HepG2 (cell line): ENCODE results near the gene FANCG. TPM values are rescaled to one million over a fixed set of nuclear protein-coding genes. Genes with fewer than 3 reads are reported as not detected.
A peak's percentile ranks its signal among the peaks of the same experiment; 100 is the strongest.

Experiments
- ATF2 ChIP-seq: sonication (generic); formaldehyde crosslinking; IDR thresholded peaks from 2 replicates; pipeline ENCODE4 v1.4.0; 2020; ENCODE audit warnings: missing genetic modification reagents
- ETS1 ChIP-seq: sonication (generic); formaldehyde crosslinking; IDR thresholded peaks from 2 replicates; pipeline ENCODE4 v1.4.0; 2020; ENCODE audit warnings: missing genetic modification reagents
- GATAD1 ChIP-seq: IDR thresholded peaks from 2 replicates; pipeline ENCODE4 v1.6.1; 2016; ENCODE audit warnings: missing genetic modification reagents, missing compliant biosample characterization
- GLI4 ChIP-seq: sonication (generic); formaldehyde crosslinking; IDR thresholded peaks from 2 replicates; pipeline ENCODE4 v1.5.1; 2020; ENCODE audit warnings: missing genetic modification reagents, mild to moderate bottlenecking, moderate library complexity, borderline replicate concordance
- GLMP ChIP-seq: sonication (generic); formaldehyde crosslinking; IDR thresholded peaks from 2 replicates; pipeline ENCODE4 v1.9.0; 2021; ENCODE audit warnings: missing genetic modification reagents, mild to moderate bottlenecking, borderline replicate concordance
- KDM6A ChIP-seq: IDR thresholded peaks from 2 replicates; pipeline ENCODE4 v1.6.1; 2016; ENCODE audit warnings: low read depth
- MZF1 ChIP-seq: sonication (generic); formaldehyde crosslinking; IDR thresholded peaks from 2 replicates; pipeline ENCODE4 v1.8.1; 2023; ENCODE audit warnings: mild to moderate bottlenecking, missing genetic modification reagents, borderline replicate concordance
- NR2F2 ChIP-seq: IDR thresholded peaks from 2 replicates; pipeline ENCODE4 v1.6.1; 2012; ENCODE audit warnings: low read depth, inconsistent platforms, borderline replicate concordance
- ONECUT2 ChIP-seq: sonication (generic); formaldehyde crosslinking; IDR thresholded peaks from 2 replicates; pipeline ENCODE4 v1.4.0; 2020; ENCODE audit warnings: missing genetic modification reagents
- PTBP1 ChIP-seq: fragments of 200-400 bp; formaldehyde crosslinking; IDR thresholded peaks from 2 replicates; pipeline ENCODE4 v1.6.1; 2018; ENCODE audit warnings: low read length, low read depth; ENCODE audit not compliant: poor library complexity, severe bottlenecking
- SMARCE1 ChIP-seq: fragments of 450-650 bp; IDR thresholded peaks from 2 replicates; pipeline ENCODE4 v1.6.1; 2017; ENCODE audit warnings: borderline replicate concordance
- TBL1XR1 ChIP-seq: fragments of 150-350 bp; IDR thresholded peaks from 2 replicates; pipeline ENCODE4 v1.6.1; 2014; ENCODE audit warnings: borderline replicate concordance, low read length; ENCODE audit not compliant: partially characterized antibody
- TFAP4 ChIP-seq: sonication (generic); IDR thresholded peaks from 2 replicates; pipeline ENCODE4 v1.6.1; 2016; ENCODE audit warnings: low read depth, borderline replicate concordance
- THAP8 ChIP-seq: sonication (generic); formaldehyde crosslinking; IDR thresholded peaks from 2 replicates; pipeline ENCODE4 v1.5.1; 2020; ENCODE audit warnings: missing genetic modification reagents, mild to moderate bottlenecking, borderline replicate concordance
- ZBTB21 ChIP-seq: sonication (generic); formaldehyde crosslinking; IDR thresholded peaks from 2 replicates; pipeline ENCODE4 v1.4.0; 2020; ENCODE audit warnings: missing genetic modification reagents
- ZBTB39 ChIP-seq: sonication (generic); formaldehyde crosslinking; IDR thresholded peaks from 2 replicates; pipeline ENCODE4 v1.5.0; 2020; ENCODE audit warnings: missing genetic modification reagents
- ZNF234 ChIP-seq: sonication (generic); formaldehyde crosslinking; conservative IDR thresholded peaks from 2 replicates; pipeline ENCODE4 v1.5.1; 2020; ENCODE audit warnings: mild to moderate bottlenecking, missing genetic modification reagents
- ZNF251 ChIP-seq: sonication (generic); formaldehyde crosslinking; IDR thresholded peaks from 2 replicates; pipeline ENCODE4 v1.9.0; 2021; ENCODE audit warnings: mild to moderate bottlenecking, missing genetic modification reagents
- ZNF274 ChIP-seq: sonication (generic); formaldehyde crosslinking; IDR thresholded peaks from 2 replicates; pipeline ENCODE4 v1.5.1; 2020; ENCODE audit warnings: mild to moderate bottlenecking, missing genetic modification reagents
- ZNF577 ChIP-seq: sonication (generic); formaldehyde crosslinking; IDR thresholded peaks from 2 replicates; pipeline ENCODE4 v1.4.0; 2020; ENCODE audit warnings: mild to moderate bottlenecking, low read depth, missing genetic modification reagents, borderline replicate concordance
- ZNF644 ChIP-seq: IDR thresholded peaks from 2 replicates; pipeline ENCODE4 v1.6.1; 2016; ENCODE audit warnings: low read depth
- ZNF772 ChIP-seq: sonication (generic); formaldehyde crosslinking; IDR thresholded peaks from 2 replicates; pipeline ENCODE4 v1.5.0; 2020; ENCODE audit warnings: mild to moderate bottlenecking, missing genetic modification reagents
- polyA plus RNA-seq, 8 experiments: library from polyadenylated mRNA; depleted of rRNA in 3 of 8; stranded (reverse) in 7 of 8; unstranded in 1 of 8; fragments of >200 nt; fragmentation: Illumina TruSeq in 4 of 8; extraction: Trizol in 4 of 8; gene quantifications; 2 replicates each; pipeline versions ENCODE4 v1.2.1 to v1.2.3, GENCODE V29; 2011 to 2016; ENCODE audit warnings: low read depth in 4 of 8, missing spikeins in 1 of 8, mixed read lengths in 1 of 8; ENCODE audit not compliant: insufficient read depth in 1 of 8
- total RNA-seq, 5 experiments: library from RNA; depleted of rRNA; stranded (reverse); fragments of >200 nt; fragmentation: Illumina TruSeq; extraction: Trizol; gene quantifications; 2 replicates each; pipeline ENCODE4 v1.2.3, GENCODE V29; 2016; ENCODE audit warnings: low read depth in 1 of 5

The FANCG gene
- total and polyA plus RNA-seq, 2 of the 13 experiments (the other 11 are each of a cell fraction or from before 2014, with no cell fraction given), result 14.4 to 45.1 TPM

- TF ChIP-seq ZBTB39 (no peak), ZNF234 (no peak), ONECUT2 (CRISPR knock-in tag) (no peak), SMARCE1 (no peak), MZF1 (CRISPR knock-in tag) (no peak), KDM6A (CRISPR knock-in tag) (no peak), TBL1XR1 (no peak), TFAP4 (peak; percentile 93), THAP8 (no peak), ZNF274 (CRISPR knock-in tag) (no peak), ZNF772 (0 out of 2 replicates have a peak, but pooled peaks have one; percentile 14), ATF2 (CRISPR knock-in tag) (no peak), ETS1 (no peak), ZNF644 (no peak), ZNF577 (CRISPR knock-in tag) (no peak), GLMP (no peak), GLI4 (CRISPR knock-in tag) (no peak), GATAD1 (CRISPR knock-in tag) (no peak), PTBP1 (no peak), ZBTB21 (CRISPR knock-in tag) (no peak), ZNF251 (CRISPR knock-in tag) (no peak), NR2F2 (no peak)
Observed at GRCh38 chr9:35111001-35111933, 31.5 kb upstream of the FANCG start (continued).
